ENCODE results near the gene TLE3. TPM values are rescaled to one million over a fixed set of nuclear protein-coding genes. Genes with fewer than 3 reads are reported as not detected.

Gene TLE3
- total RNA-seq, 1 experiment from 2014 or later: 98.2 TPM

DNA sequence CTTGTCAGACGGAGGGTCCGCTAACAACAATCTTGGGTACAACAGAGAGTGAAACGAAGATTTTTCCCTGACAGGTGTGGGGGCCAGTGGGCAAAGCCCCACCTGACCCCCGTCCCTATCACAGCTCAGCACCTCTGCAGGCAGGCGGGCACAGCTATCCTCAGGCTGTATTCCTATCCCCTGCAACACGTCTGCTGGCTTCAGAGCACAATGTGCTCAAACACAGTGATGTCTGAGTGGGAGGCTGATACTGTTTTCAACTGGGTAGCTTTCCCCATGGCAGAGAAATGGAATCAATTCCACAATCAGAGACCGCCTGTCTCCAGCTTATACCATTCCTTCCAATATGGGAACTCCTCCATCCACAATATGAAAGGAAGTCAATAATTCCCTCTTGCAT lies 28.0 kb downstream of the TLE3 start:
- Histone ChIP-seq H2AFZ (ENCODE audit: low read length) (no peak overlapping the region), H4K91ac (ENCODE audit: insufficient read length, low read depth, low read length) (no peak overlapping the region), H3K4me2 (ENCODE audit: insufficient read depth, insufficient read length, low read length) (no peak overlapping the region), H3K56ac (ENCODE audit: insufficient read length, low read depth, low read length) (no peak overlapping the region), H4K20me1 (ENCODE audit: control insufficient read depth, insufficient read depth, insufficient read length) (peaks cover 4% of the 10 kb centered on the region), H2BK20ac (ENCODE audit: low read depth, low read length, poor library complexity, severe bottlenecking) (no peak overlapping the region), H2BK12ac (ENCODE audit: insufficient read length, low read depth, low read length) (no peak overlapping the region), H3K27ac (ENCODE audit: insufficient read length, low read depth, low read length) (no peak overlapping the region), H3K9me3 (ENCODE audit: control insufficient read depth, low read depth, low read length) (no peaks in the 10 kb centered on the region), H3K4me1 (ENCODE audit: insufficient read depth, low read length) (no peaks in the 10 kb centered on the region), H2AK5ac (ENCODE audit: insufficient read length, low read length) (no peak overlapping the region), H3K14ac (ENCODE audit: insufficient read depth, low read length) (no peak overlapping the region), H2BK120ac (ENCODE audit: low read depth, low read length, poor library complexity, severe bottlenecking) (no peak overlapping the region), H4K8ac (replicated peaks; ENCODE audit: insufficient read length, low read depth, low read length) (no peak overlapping the region), H3K9ac (ENCODE audit: extremely low read depth, insufficient read length, low read length) (no peak overlapping the region), H3K27me3 (ENCODE audit: insufficient read depth, low read length) (no peaks in the 10 kb centered on the region), H3K4ac (ENCODE audit: low read depth, low read length) (no peak overlapping the region), H4K5ac (ENCODE audit: insufficient read length, low read depth, low read length) (no peak overlapping the region), H3K23ac (ENCODE audit: insufficient read length, low read depth, low read length) (no peak overlapping the region), H2BK15ac (ENCODE audit: low read depth, low read length) (no peak overlapping the region), H2BK5ac (ENCODE audit: insufficient read length, low read length) (no peak overlapping the region), H3T11ph (ENCODE audit: low read length) (no peak overlapping the region), H3K79me1 (ENCODE audit: insufficient read depth, low read depth, low read length, poor library complexity, severe bottlenecking) (no peaks in the 10 kb centered on the region), H3K18ac (ENCODE audit: insufficient read length, low read depth, low read length) (no peak overlapping the region), H3K79me2 (ENCODE audit: insufficient read depth, low read length) (no peaks in the 10 kb centered on the region), H3K23me2 (ENCODE audit: insufficient read length, low read depth, low read length, poor library complexity, severe bottlenecking) (no peaks in the 10 kb centered on the region)
- no peak for DNase-seq
- no CpG with 5 or more reads among the region's 7 CpGs for WGBS (ENCODE audit: extremely low coverage, insufficient read length, low lambda C conversion rate)
- H3K36me3 Mint-ChIP-seq (ENCODE audit: insufficient read depth in 1 of 3, low read depth in 3 of 3): peaks cover 36 to 89% (median 83%) of the 10 kb centered on the region in 3 experiments; a peak in 6 of 7 replicates
- H3K9me3 Mint-ChIP-seq: no peaks in the 10 kb centered on the region
- H3K27me3 Mint-ChIP-seq (ENCODE audit: low read depth): no peaks in the 10 kb centered on the region
- peaks cover 4 to 16% of the 10 kb centered on the region in 2 experiments; a peak in 2 of 4 replicates for H3K4me1 Mint-ChIP-seq
- no peak for TF ChIP-seq CTCF (conservative IDR thresholded peaks at IDR 0.05)
- peak overlapping the region in 1 of 3 experiments; percentile 30; a peak in 1 of 7 replicates for H3K27ac Mint-ChIP-seq
- no peak overlapping the region for H3K4me3 Mint-ChIP-seq

Data from H9 (cell line).